Transverse colon (tissue), 4 donors: Measurements from ENCODE around the gene SLC22A23. TPM values are rescaled to one million over a fixed set of nuclear protein-coding genes. Genes with fewer than 3 reads are reported as not detected.
A peak's percentile ranks its signal among the peaks of the same experiment; 100 is the strongest.

Experiments
- DNase-seq: peaks from one replicate; pipeline ENCODE4 v3.0.0-alpha.2; 2019
- H3K27ac ChIP-seq, 4 donors: fragments of 200-600 bp; sonication (generic); 2 replicates each; pipeline ENCODE4 v1.5.1; 2016 to 2018; ENCODE audit warnings: inconsistent platforms in 4 of 4
- H3K27me3 ChIP-seq: fragments of 200-600 bp; sonication (generic); 2 replicates; pipeline ENCODE4 v1.5.1; 2017; ENCODE audit warnings: inconsistent platforms
- H3K36me3 ChIP-seq, 4 donors: fragments of 200-600 bp; sonication (generic); 2 replicates each; pipeline ENCODE4 v1.5.1; 2017 to 2019; ENCODE audit warnings: inconsistent platforms in 4 of 4
- H3K4me1 ChIP-seq, 4 donors: fragments of 200-600 bp; sonication (generic); 2 replicates each; pipeline ENCODE4 v1.5.1; 2017 to 2020; ENCODE audit warnings: inconsistent platforms in 4 of 4
- H3K4me3 ChIP-seq, 4 donors: fragments of 200-600 bp; sonication (generic); 1 replicate in 1 of 4; 2 replicates in 3 of 4; pipeline versions ENCODE4 v1.5.1 to v1.6.1; 2017 to 2019; ENCODE audit warnings: inconsistent platforms in 4 of 4
- H3K9me3 ChIP-seq, 2 donors: fragments of 200-600 bp; sonication (generic); 2 replicates each; pipeline ENCODE4 v1.5.1; 2017 to 2019; ENCODE audit warnings: inconsistent platforms in 2 of 2
- CTCF ChIP-seq, 5 experiments: fragments of 200-600 bp in 3 of 5; fragments of 450-650 bp in 2 of 5; sonication (generic) in 3 of 5; IDR thresholded peaks; 1 replicate in 2 of 5; 2 replicates in 3 of 5; pipeline ENCODE4 v1.5.1; 2016 to 2017; ENCODE audit warnings: antibody characterized with exemption in 5 of 5, inconsistent platforms in 3 of 5, mild to moderate bottlenecking in 2 of 5, moderate library complexity in 1 of 5
- EP300 ChIP-seq: sonication (generic); formaldehyde crosslinking; IDR thresholded peaks from one replicate; pipeline ENCODE4 v1.6.1; 2017; ENCODE audit warnings: antibody characterized with exemption, low read depth
- POLR2A ChIP-seq: fragments of 450-650 bp; IDR thresholded peaks from one replicate; pipeline ENCODE4 v1.6.1; 2016; ENCODE audit warnings: antibody characterized with exemption, mild to moderate bottlenecking, moderate library complexity
- POLR2AphosphoS5 ChIP-seq, 3 donors: sonication (generic); formaldehyde crosslinking; IDR thresholded peaks; one replicate each; pipeline ENCODE4 v1.6.1; 2016; ENCODE audit warnings: antibody characterized with exemption in 3 of 3
- WGBS, 2 donors: methylation state at CpG; one replicate each; pipeline ENCODE4 v1.1.5; 2018; ENCODE audit warnings: low coverage in 1 of 2; 5-methylcytosine and 5-hydroxymethylcytosine counted together
- in situ Hi-C, 4 donors: fragments of 200-750 bp; cut with MboI; loops; one replicate each; pipeline versions ENCODE4 v1.15.0 to v1.15.1; 2017; ENCODE audit warnings: low sequenced_read_pairs in 3 of 4, low pct_ligation_motif_present in 1 of 4, low pct_unique_long_range_greater_than_20kb in 1 of 4
- intact Hi-C: fragments of 100-400 bp; cut with DNase I; formaldehyde crosslinking; loops from one replicate; pipeline ENCODE4 v1.15.1; 2023; ENCODE audit warnings: low total_unique reads
- total RNA-seq, 4 donors: library from RNA; depleted of rRNA; stranded (reverse); fragments of >200 nt; gene quantifications; one replicate each; pipeline ENCODE4 v1.1.0, GENCODE V29; 2016

Gene SLC22A23
- total RNA-seq, 4 donors from 2014 or later, result 96.1 to 161 (median 117) TPM

- WGBS, 2 donors, result 79 to 100% methylated on average over 1 to 5 of the region's 5 CpGs
- in situ Hi-C loops, result no loop called here
- DNase-seq, result no peak
- no peaks in the 10 kb centered on the region for H3K9me3 ChIP-seq
- no peak overlapping the region for H3K4me3 ChIP-seq
- peak overlapping the region; percentile 29 to 69 (median 58) for H3K27ac ChIP-seq
- intact Hi-C loops, result no loop called here
- TF ChIP-seq POLR2A (no peak), POLR2AphosphoS5 (IDR thresholded peaks at IDR 0.05) (no peak), CTCF (IDR thresholded peaks at IDR 0.05) (no peak), EP300 (no peak)
- no peaks in the 10 kb centered on the region for H3K36me3 ChIP-seq
- H3K27me3 ChIP-seq, result no peaks in the 10 kb centered on the region
- peaks cover 9 to 53% (median 30%) of the 10 kb centered on the region in 4 donors for H3K4me1 ChIP-seq
Observed at GRCh38 chr6:3336859-3337515, 119.9 kb downstream of the SLC22A23 start.

- intact Hi-C loops (no loop called here), in situ Hi-C loops (no loop called here)
- Histone ChIP-seq H3K27me3 (no peaks in the 10 kb centered on the region), H3K9me3 (no peaks in the 10 kb centered on the region), H3K36me3 (no peaks in the 10 kb centered on the region), H3K4me3 (no peak overlapping the region), H3K27ac (no peak overlapping the region), H3K4me1 (peaks cover 9 to 58% (median 30%) of the 10 kb centered on the region in 4 donors)
- TF ChIP-seq POLR2A, result no peak
- WGBS, 2 donors, result 78 to 85% methylated on average over 7 to 11 of the region's 11 CpGs
- DNase-seq, result no peak
Observed at GRCh38 chr6:3336066-3336786, 120.6 kb downstream of the SLC22A23 start.

- H3K9me3 ChIP-seq, result no peaks in the 10 kb centered on the region
- H3K36me3 ChIP-seq, result no peaks in the 10 kb centered on the region
- WGBS, 2 donors, result 91 to 100% methylated on average over 1 to 6 of the region's 6 CpGs
- intact Hi-C loops, result no loop called here
- H3K27me3 ChIP-seq, result no peaks in the 10 kb centered on the region
- H3K27ac ChIP-seq, result peak overlapping the region in 2 of 4 donors; percentile 24 to 44
- H3K4me1 ChIP-seq, result peaks cover 9 to 54% (median 30%) of the 10 kb centered on the region in 4 donors
- H3K4me3 ChIP-seq, result no peak overlapping the region
- no peak for DNase-seq
- in situ Hi-C loops, result no loop called here
- no peak for TF ChIP-seq CTCF (IDR thresholded peaks at IDR 0.05)
- no peak for TF ChIP-seq EP300
- TF ChIP-seq POLR2A, result no peak
- TF ChIP-seq POLR2AphosphoS5 (IDR thresholded peaks at IDR 0.05), result no peak
Observed at GRCh38 chr6:3335169-3335568, 121.7 kb downstream of the SLC22A23 start.

GRCh38 chr6:3334555-3334954 is 122.3 kb downstream of the SLC22A23 start:
- Histone ChIP-seq H3K9me3 (no peaks in the 10 kb centered on the region), H3K4me3 (no peak overlapping the region), H3K27ac (peak overlapping the region in 2 of 4 donors; percentile 24 to 44), H3K36me3 (no peaks in the 10 kb centered on the region), H3K4me1 (peaks cover 9 to 51% (median 30%) of the 10 kb centered on the region in 4 donors), H3K27me3 (no peaks in the 10 kb centered on the region)
- TF ChIP-seq EP300, result no peak
- TF ChIP-seq POLR2AphosphoS5 (IDR thresholded peaks at IDR 0.05), result no peak
- no peak for TF ChIP-seq POLR2A
- no peak for TF ChIP-seq CTCF (IDR thresholded peaks at IDR 0.05)
- DNase-seq, result peak; percentile 41
- in situ Hi-C loops (no loop called here), intact Hi-C loops (no loop called here)
- WGBS, 2 donors, result 44 to 60% methylated on average over 1 to 8 of the region's 8 CpGs
